DOHH2 (cell line): ENCODE measurements around the gene HKDC1.

Experiments
- EZH2phosphoT487 ChIP-seq: fragments of 200-600 bp; sonication (generic); IDR thresholded peaks from 2 replicates; pipeline ENCODE4 v1.6.1; 2017; ENCODE audit warnings: borderline replicate concordance, mild to moderate bottlenecking, antibody characterized with exemption, low read length, moderate library complexity, mixed read lengths
- TF ChIP-seq, protein P1 (sequence below): fragments of 200-600 bp; sonication (generic); IDR thresholded peaks from one replicate; pipeline ENCODE4 v1.5.1; 2014; ENCODE audit warnings: antibody characterized with exemption, mild to moderate bottlenecking, low read depth, low read length; ENCODE audit not compliant: poor library complexity, severe bottlenecking

DNA sequence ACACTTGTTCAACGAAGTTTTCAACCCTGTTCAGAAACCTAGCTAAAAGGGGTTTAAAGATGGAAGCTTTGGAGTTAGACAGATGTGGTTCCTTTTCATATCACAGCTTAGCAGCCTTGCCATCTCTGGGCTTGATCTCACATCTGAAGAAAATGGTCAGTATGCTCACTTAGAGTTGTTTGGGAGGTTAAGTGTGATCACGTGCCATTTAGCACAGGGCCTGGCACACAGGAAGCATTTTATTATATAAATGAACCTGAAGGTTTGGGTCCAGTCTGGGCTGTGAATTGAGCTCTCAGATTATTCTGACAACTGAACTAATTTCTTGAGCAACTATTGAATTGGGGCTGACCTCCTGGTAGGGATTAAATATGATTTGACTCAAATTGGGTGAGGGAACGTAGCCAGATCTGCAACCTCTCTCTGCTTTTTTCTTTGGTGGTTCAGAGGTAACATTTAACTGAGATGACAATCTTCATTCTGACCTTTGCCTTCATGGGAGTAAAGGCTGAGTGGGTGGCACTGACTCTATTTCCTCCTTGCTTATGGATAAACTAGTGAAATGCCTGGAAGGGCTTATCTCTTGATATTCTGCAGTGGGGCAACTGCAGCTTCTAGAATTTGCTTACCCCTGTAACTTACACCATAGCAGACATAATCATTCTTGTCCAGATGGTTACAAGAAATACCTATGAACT lies 10.2 kb upstream of the HKDC1 start:
- TF ChIP-seq, protein P1, sequence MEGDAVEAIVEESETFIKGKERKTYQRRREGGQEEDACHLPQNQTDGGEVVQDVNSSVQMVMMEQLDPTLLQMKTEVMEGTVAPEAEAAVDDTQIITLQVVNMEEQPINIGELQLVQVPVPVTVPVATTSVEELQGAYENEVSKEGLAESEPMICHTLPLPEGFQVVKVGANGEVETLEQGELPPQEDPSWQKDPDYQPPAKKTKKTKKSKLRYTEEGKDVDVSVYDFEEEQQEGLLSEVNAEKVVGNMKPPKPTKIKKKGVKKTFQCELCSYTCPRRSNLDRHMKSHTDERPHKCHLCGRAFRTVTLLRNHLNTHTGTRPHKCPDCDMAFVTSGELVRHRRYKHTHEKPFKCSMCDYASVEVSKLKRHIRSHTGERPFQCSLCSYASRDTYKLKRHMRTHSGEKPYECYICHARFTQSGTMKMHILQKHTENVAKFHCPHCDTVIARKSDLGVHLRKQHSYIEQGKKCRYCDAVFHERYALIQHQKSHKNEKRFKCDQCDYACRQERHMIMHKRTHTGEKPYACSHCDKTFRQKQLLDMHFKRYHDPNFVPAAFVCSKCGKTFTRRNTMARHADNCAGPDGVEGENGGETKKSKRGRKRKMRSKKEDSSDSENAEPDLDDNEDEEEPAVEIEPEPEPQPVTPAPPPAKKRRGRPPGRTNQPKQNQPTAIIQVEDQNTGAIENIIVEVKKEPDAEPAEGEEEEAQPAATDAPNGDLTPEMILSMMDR: no peak
- TF ChIP-seq EZH2phosphoT487: no peak
